ENCODE data around the gene PRR3.
"Not testable (repeated sequence)": the region's sequence is repeated elsewhere in the genome, so short reads cannot be mapped to it uniquely, and the experiment has no call there.

DNA sequence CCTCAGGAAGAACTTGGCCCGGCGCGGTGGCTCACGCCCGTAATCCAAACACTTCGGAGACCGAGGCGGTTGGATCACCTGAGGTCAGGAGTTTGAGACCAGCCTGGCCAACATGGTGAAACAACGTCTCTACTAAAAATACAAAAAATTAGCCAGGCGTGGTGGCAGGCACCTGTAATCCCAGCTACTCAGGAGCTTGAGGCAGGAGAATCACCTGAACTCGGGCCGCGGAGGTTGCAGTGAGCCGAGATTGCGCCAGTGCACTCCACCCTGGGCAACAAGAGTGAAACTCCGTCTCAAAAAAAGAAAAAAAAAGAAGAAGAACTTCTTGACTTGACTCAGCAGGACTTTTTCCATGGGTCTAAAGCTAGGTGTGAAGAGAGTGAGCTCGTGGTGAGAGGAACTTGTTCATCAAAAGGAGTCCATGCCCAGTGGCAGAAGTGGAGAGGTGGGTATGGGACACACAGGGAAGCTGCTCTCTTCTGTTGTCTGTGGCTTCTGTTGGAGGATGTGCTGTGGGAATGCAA is 27.7 kb upstream of the PRR3 start:
- TF ChIP-seq RAD21 (IDR thresholded peaks at IDR 0.05); JUND (IDR thresholded peaks at IDR 0.05); GABPA (IDR thresholded peaks at IDR 0.05 in 1 of 2, conservative IDR thresholded peaks at IDR 0.05 in 1 of 2); HNF4G (IDR thresholded peaks at IDR 0.05); YY1 (IDR thresholded peaks at IDR 0.05); TAF1 (conservative IDR thresholded peaks at IDR 0.05): not testable (repeated sequence)
- TF ChIP-seq, protein P1, sequence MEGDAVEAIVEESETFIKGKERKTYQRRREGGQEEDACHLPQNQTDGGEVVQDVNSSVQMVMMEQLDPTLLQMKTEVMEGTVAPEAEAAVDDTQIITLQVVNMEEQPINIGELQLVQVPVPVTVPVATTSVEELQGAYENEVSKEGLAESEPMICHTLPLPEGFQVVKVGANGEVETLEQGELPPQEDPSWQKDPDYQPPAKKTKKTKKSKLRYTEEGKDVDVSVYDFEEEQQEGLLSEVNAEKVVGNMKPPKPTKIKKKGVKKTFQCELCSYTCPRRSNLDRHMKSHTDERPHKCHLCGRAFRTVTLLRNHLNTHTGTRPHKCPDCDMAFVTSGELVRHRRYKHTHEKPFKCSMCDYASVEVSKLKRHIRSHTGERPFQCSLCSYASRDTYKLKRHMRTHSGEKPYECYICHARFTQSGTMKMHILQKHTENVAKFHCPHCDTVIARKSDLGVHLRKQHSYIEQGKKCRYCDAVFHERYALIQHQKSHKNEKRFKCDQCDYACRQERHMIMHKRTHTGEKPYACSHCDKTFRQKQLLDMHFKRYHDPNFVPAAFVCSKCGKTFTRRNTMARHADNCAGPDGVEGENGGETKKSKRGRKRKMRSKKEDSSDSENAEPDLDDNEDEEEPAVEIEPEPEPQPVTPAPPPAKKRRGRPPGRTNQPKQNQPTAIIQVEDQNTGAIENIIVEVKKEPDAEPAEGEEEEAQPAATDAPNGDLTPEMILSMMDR (IDR thresholded peaks at IDR 0.05; ENCODE audit: low read depth, low read length, missing input control): not testable (repeated sequence)
- TF ChIP-seq, protein P2, sequence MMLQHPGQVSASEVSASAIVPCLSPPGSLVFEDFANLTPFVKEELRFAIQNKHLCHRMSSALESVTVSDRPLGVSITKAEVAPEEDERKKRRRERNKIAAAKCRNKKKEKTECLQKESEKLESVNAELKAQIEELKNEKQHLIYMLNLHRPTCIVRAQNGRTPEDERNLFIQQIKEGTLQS (IDR thresholded peaks at IDR 0.05): not testable (repeated sequence)
- TF ChIP-seq, protein P3, sequence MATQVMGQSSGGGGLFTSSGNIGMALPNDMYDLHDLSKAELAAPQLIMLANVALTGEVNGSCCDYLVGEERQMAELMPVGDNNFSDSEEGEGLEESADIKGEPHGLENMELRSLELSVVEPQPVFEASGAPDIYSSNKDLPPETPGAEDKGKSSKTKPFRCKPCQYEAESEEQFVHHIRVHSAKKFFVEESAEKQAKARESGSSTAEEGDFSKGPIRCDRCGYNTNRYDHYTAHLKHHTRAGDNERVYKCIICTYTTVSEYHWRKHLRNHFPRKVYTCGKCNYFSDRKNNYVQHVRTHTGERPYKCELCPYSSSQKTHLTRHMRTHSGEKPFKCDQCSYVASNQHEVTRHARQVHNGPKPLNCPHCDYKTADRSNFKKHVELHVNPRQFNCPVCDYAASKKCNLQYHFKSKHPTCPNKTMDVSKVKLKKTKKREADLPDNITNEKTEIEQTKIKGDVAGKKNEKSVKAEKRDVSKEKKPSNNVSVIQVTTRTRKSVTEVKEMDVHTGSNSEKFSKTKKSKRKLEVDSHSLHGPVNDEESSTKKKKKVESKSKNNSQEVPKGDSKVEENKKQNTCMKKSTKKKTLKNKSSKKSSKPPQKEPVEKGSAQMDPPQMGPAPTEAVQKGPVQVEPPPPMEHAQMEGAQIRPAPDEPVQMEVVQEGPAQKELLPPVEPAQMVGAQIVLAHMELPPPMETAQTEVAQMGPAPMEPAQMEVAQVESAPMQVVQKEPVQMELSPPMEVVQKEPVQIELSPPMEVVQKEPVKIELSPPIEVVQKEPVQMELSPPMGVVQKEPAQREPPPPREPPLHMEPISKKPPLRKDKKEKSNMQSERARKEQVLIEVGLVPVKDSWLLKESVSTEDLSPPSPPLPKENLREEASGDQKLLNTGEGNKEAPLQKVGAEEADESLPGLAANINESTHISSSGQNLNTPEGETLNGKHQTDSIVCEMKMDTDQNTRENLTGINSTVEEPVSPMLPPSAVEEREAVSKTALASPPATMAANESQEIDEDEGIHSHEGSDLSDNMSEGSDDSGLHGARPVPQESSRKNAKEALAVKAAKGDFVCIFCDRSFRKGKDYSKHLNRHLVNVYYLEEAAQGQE (IDR thresholded peaks at IDR 0.05): not testable (repeated sequence)
